WTC11 (cell line): Measurements from ENCODE around the gene TBX5. TPM values are rescaled to one million over a fixed set of nuclear protein-coding genes. Genes with fewer than 3 reads are reported as not detected.

ENCODE experiments used
- ATAC-seq: fragments of 200-7000 bp; cut with Tn5 transposase; 2 replicates; pipeline ENCODE4 v1.10.0; 2021; ENCODE audit warnings: mild to moderate bottlenecking, moderate library complexity
- CTCF ChIA-PET: fragments of 300-600 bp; sonication (Branson Sonifier 250); formaldehyde crosslinking; loops from one replicate; lab custom pipeline; 2021; ENCODE audit warnings: antibody characterized with exemption; lab: Charles Lee
- POLR2A ChIA-PET: fragments of 350-600 bp; sonication (Branson Sonifier 250); formaldehyde crosslinking; loops from one replicate; lab custom pipeline; 2021; ENCODE audit warnings: antibody characterized with exemption; lab: Charles Lee
- DNase-seq: peaks from one replicate; pipeline ENCODE4 v3.0.0; 2021; ENCODE audit warnings: low spot score
- H3K27ac Mint-ChIP-seq: 2 replicates; pipeline ENCODE4 v1.8.0; 2021; ENCODE audit warnings: mixed read lengths
- H3K27me3 Mint-ChIP-seq: 2 replicates; pipeline ENCODE4 v1.8.0; 2021; ENCODE audit warnings: low read depth, mild to moderate bottlenecking, moderate library complexity, mixed read lengths
- H3K36me3 Mint-ChIP-seq: 2 replicates; pipeline ENCODE4 v1.8.0; 2021; ENCODE audit warnings: mixed read lengths
- H3K4me1 Mint-ChIP-seq: 2 replicates; pipeline ENCODE4 v1.8.0; 2022; ENCODE audit warnings: mixed read lengths
- H3K4me3 Mint-ChIP-seq: 2 replicates; pipeline ENCODE4 v1.8.0; 2021; ENCODE audit warnings: mild to moderate bottlenecking, moderate library complexity, mixed read lengths
- H3K9me3 Mint-ChIP-seq: 2 replicates; pipeline ENCODE4 v1.8.0; 2021; ENCODE audit warnings: mixed read lengths
- ARID4B ChIP-seq: sonication (generic); formaldehyde crosslinking; IDR thresholded peaks from 2 replicates; pipeline ENCODE4 v1.8.0; 2023; ENCODE audit warnings: missing genetic modification reagents, mild to moderate bottlenecking, borderline replicate concordance
- FOXK1 ChIP-seq: sonication (generic); formaldehyde crosslinking; IDR thresholded peaks from 2 replicates; pipeline ENCODE4 v1.8.0; 2022; ENCODE audit warnings: mild to moderate bottlenecking, moderate library complexity, missing genetic modification reagents
- GTF2I ChIP-seq: fragments of 250-450 bp; sonication (Bioruptor Pico); conservative IDR thresholded peaks from 2 replicates; pipeline ENCODE4 v1.4.0; 2021; ENCODE audit warnings: mild to moderate bottlenecking
- JAZF1 ChIP-seq: fragments of 250-450 bp; sonication (Bioruptor Pico); IDR thresholded peaks from 2 replicates; pipeline ENCODE4 v1.9.0; 2021; ENCODE audit warnings: moderate library complexity, mild to moderate bottlenecking, inconsistent platforms
- JUN ChIP-seq: sonication (generic); formaldehyde crosslinking; IDR thresholded peaks from 2 replicates; pipeline ENCODE4 v1.8.0; 2023; ENCODE audit warnings: mild to moderate bottlenecking, missing genetic modification reagents
- KAT7 ChIP-seq: sonication (generic); formaldehyde crosslinking; IDR thresholded peaks from 2 replicates; pipeline ENCODE4 v1.8.1; 2023; ENCODE audit warnings: missing genetic modification reagents, mild to moderate bottlenecking, borderline replicate concordance
- MLX ChIP-seq: sonication (generic); formaldehyde crosslinking; IDR thresholded peaks from 2 replicates; pipeline ENCODE4 v1.8.1; 2023; ENCODE audit warnings: mild to moderate bottlenecking, missing genetic modification reagents, moderate library complexity
- OVOL2 ChIP-seq: fragments of 250-450 bp; sonication (Bioruptor Pico); IDR thresholded peaks from 2 replicates; pipeline ENCODE4 v1.9.0; 2021; ENCODE audit warnings: mild to moderate bottlenecking, borderline replicate concordance
- RELA ChIP-seq: sonication (generic); formaldehyde crosslinking; IDR thresholded peaks from 2 replicates; pipeline ENCODE4 v1.8.1; 2022; ENCODE audit warnings: missing genetic modification reagents, mild to moderate bottlenecking, borderline replicate concordance
- SMAD3 ChIP-seq: sonication (generic); formaldehyde crosslinking; IDR thresholded peaks from 2 replicates; pipeline ENCODE4 v1.8.0; 2022; ENCODE audit warnings: missing genetic modification reagents, mild to moderate bottlenecking, borderline replicate concordance
- TEAD1 ChIP-seq: sonication (generic); formaldehyde crosslinking; IDR thresholded peaks from 2 replicates; pipeline ENCODE4 v1.8.0; 2022; ENCODE audit warnings: mild to moderate bottlenecking, missing genetic modification reagents
- ZNF138 ChIP-seq: sonication (generic); formaldehyde crosslinking; conservative IDR thresholded peaks from 2 replicates; pipeline ENCODE4 v1.8.1; 2022; ENCODE audit warnings: mild to moderate bottlenecking, moderate library complexity, missing genetic modification reagents
- total RNA-seq: library from RNA; stranded (reverse); gene quantifications from 3 replicates; pipeline ENCODE4 v1.2.3, GENCODE V29; 2021
- TF ChIP-seq, protein P1 (sequence below): sonication (generic); formaldehyde crosslinking; IDR thresholded peaks from 2 replicates; pipeline ENCODE4 v1.8.1; 2023; ENCODE audit warnings: mild to moderate bottlenecking, missing genetic modification reagents
- TF ChIP-seq, protein P2 (sequence below): sonication (generic); formaldehyde crosslinking; IDR thresholded peaks from 2 replicates; pipeline ENCODE4 v1.8.0; 2022; ENCODE audit warnings: mild to moderate bottlenecking, missing genetic modification reagents

TBX5 gene
- total RNA-seq, 1 experiment from 2014 or later, result 0.33 TPM

- ATAC-seq (no peak), DNase-seq (no peak)
- no peaks in the 10 kb centered on the region for H3K9me3 Mint-ChIP-seq
- CTCF ChIA-PET, result no interaction called here
- H3K27me3 Mint-ChIP-seq, result peaks cover 100% of the 10 kb centered on the region
- H3K4me1 Mint-ChIP-seq, result peaks cover 78% of the 10 kb centered on the region
- POLR2A ChIA-PET, result no interaction called here
- H3K27ac Mint-ChIP-seq, result no peak overlapping the region
- TF ChIP-seq ARID4B (CRISPR knock-in tag), result no peak
- no peak for TF ChIP-seq GTF2I (CRISPR knock-in tag)
- TF ChIP-seq ZNF138 (CRISPR knock-in tag), result no peak
- no peak for TF ChIP-seq JUN (CRISPR knock-in tag)
- TF ChIP-seq KAT7 (CRISPR knock-in tag), result no peak
- no peak for TF ChIP-seq FOXK1 (CRISPR knock-in tag)
- TF ChIP-seq SMAD3 (CRISPR knock-in tag), result no peak
- TF ChIP-seq MLX, result no peak
- no peak overlapping the region for H3K4me3 Mint-ChIP-seq
- no peaks in the 10 kb centered on the region for H3K36me3 Mint-ChIP-seq
Observed at GRCh38 chr12:114411071-114411837, 5.3 kb upstream of the TBX5 start.

GRCh38 chr12:114409852-114410600 is 4.1 kb upstream of the TBX5 start:
- peaks cover 100% of the 10 kb centered on the region for H3K27me3 Mint-ChIP-seq
- no peaks in the 10 kb centered on the region for H3K9me3 Mint-ChIP-seq
- ATAC-seq (no peak), DNase-seq (no peak)
- POLR2A ChIA-PET, result no interaction called here
- no peak overlapping the region for H3K27ac Mint-ChIP-seq
- peaks cover 87% of the 10 kb centered on the region for H3K4me1 Mint-ChIP-seq
- H3K4me3 Mint-ChIP-seq, result peak overlapping the region; percentile 61
- CTCF ChIA-PET, result interaction anchor here (0.6 to 2.8 kb wide), 5 partner anchors 36 to 429 kb away, joined by 3 to 9 read pairs (median 7); no protein-coding TSS in a partner anchor
- no peaks in the 10 kb centered on the region for H3K36me3 Mint-ChIP-seq
- TF ChIP-seq RELA (no peak), JAZF1 (CRISPR knock-in tag) (no peak), TEAD1 (CRISPR knock-in tag) (no peak), OVOL2 (CRISPR knock-in tag) (no peak)
- TF ChIP-seq, protein P1, sequence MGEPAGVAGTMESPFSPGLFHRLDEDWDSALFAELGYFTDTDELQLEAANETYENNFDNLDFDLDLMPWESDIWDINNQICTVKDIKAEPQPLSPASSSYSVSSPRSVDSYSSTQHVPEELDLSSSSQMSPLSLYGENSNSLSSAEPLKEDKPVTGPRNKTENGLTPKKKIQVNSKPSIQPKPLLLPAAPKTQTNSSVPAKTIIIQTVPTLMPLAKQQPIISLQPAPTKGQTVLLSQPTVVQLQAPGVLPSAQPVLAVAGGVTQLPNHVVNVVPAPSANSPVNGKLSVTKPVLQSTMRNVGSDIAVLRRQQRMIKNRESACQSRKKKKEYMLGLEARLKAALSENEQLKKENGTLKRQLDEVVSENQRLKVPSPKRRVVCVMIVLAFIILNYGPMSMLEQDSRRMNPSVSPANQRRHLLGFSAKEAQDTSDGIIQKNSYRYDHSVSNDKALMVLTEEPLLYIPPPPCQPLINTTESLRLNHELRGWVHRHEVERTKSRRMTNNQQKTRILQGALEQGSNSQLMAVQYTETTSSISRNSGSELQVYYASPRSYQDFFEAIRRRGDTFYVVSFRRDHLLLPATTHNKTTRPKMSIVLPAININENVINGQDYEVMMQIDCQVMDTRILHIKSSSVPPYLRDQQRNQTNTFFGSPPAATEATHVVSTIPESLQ (CRISPR knock-in tag), result no peak
- TF ChIP-seq, protein P2, sequence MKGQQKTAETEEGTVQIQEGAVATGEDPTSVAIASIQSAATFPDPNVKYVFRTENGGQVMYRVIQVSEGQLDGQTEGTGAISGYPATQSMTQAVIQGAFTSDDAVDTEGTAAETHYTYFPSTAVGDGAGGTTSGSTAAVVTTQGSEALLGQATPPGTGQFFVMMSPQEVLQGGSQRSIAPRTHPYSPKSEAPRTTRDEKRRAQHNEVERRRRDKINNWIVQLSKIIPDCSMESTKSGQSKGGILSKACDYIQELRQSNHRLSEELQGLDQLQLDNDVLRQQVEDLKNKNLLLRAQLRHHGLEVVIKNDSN (CRISPR knock-in tag), result no peak
